Stimulated activated CD8-positive, alpha-beta memory T cell treated with anti-CD3 and anti-CD28 coated beads, Interleukin-15, amount 100 ng/mL, for 4 hours (primary cell): ENCODE results near the gene PLXNA2.

Experiments
- DNase-seq, 2 donors: peaks; one replicate each; pipeline ENCODE4 v3.0.0-alpha.2; 2020; ENCODE audit warnings: low read depth in 2 of 2

PLXNA2 gene

GRCh38 chr1:208015255-208015654 lies 228.9 kb downstream of the PLXNA2 start:
- no peak for DNase-seq

- DNase-seq = no peak
Measured at GRCh38 chr1:208013210-208013609, 231.0 kb downstream of the PLXNA2 start.

GRCh38 chr1:208012721-208013120 lies 231.5 kb downstream of the PLXNA2 start:
- DNase-seq = no peak

GRCh38 chr1:208010487-208011071 lies 233.6 kb downstream of the PLXNA2 start:
- DNase-seq = no peak

- DNase-seq = no peak
Measured at GRCh38 chr1:208009706-208010444, 234.3 kb downstream of the PLXNA2 start.

GRCh38 chr1:208009303-208009702 lies 234.9 kb downstream of the PLXNA2 start:
- DNase-seq = no peak

- no peak for DNase-seq
Measured at GRCh38 chr1:208008534-208008933, 235.7 kb downstream of the PLXNA2 start.

- DNase-seq = no peak
Measured at GRCh38 chr1:208007938-208008342, 236.2 kb downstream of the PLXNA2 start.

- DNase-seq = no peak
Measured at GRCh38 chr1:208007319-208007937, 236.8 kb downstream of the PLXNA2 start.

GRCh38 chr1:208006258-208006920 lies 237.8 kb downstream of the PLXNA2 start:
- no peak for DNase-seq

GRCh38 chr1:208004851-208005250 lies 239.3 kb downstream of the PLXNA2 start:
- DNase-seq = no peak

GRCh38 chr1:208003241-208003640 lies 240.9 kb downstream of the PLXNA2 start:
- no peak for DNase-seq

GRCh38 chr1:208002672-208003071 lies 241.5 kb downstream of the PLXNA2 start:
- no peak for DNase-seq

GRCh38 chr1:208002078-208002477 lies 242.1 kb downstream of the PLXNA2 start:
- no peak for DNase-seq

GRCh38 chr1:208000504-208000903 lies 243.7 kb downstream of the PLXNA2 start:
- no peak for DNase-seq

- no peak for DNase-seq
Measured at GRCh38 chr1:207999972-208000371, 244.2 kb downstream of the PLXNA2 start.

GRCh38 chr1:207999274-207999915 lies 244.8 kb downstream of the PLXNA2 start:
- no peak for DNase-seq

- no peak for DNase-seq
Measured at GRCh38 chr1:207998691-207999090, 245.5 kb downstream of the PLXNA2 start.

- peak in 1 of 2 donors; percentile 15 for DNase-seq
Measured at GRCh38 chr1:207997486-207998268, 246.5 kb downstream of the PLXNA2 start.

GRCh38 chr1:207996636-207997035 lies 247.5 kb downstream of the PLXNA2 start:
- DNase-seq = no peak

GRCh38 chr1:207995576-207995975 lies 248.6 kb downstream of the PLXNA2 start:
- DNase-seq = no peak
